DND-41 (cell line): ENCODE measurements around the gene CLIC1.

Experiments used
- CTCF ChIP-seq: IDR thresholded peaks from 2 replicates; pipeline ENCODE4 v1.5.1; 2012; ENCODE audit warnings: borderline replicate concordance, low read length, moderate library complexity, mild to moderate bottlenecking; ENCODE audit not compliant: poor library complexity, severe bottlenecking; ENCODE audit errors: extremely low read depth
- EZH2 ChIP-seq: IDR thresholded peaks from 3 replicates; pipeline ENCODE4 v1.6.1; 2012; ENCODE audit warnings: borderline replicate concordance, low read depth, mild to moderate bottlenecking, moderate library complexity, low read length, inconsistent platforms; ENCODE audit not compliant: severe bottlenecking

GRCh38 chr6:31683591-31683990 lies 52.7 kb downstream of the CLIC1 start:
- TF ChIP-seq CTCF (no peak), EZH2 (no peak)
